ENCODE data around the gene ASB6. TPM values are rescaled to one million over a fixed set of nuclear protein-coding genes. Genes with fewer than 3 reads are reported as not detected.
A peak's percentile ranks its signal among the peaks of the same experiment; 100 is the strongest.
"Not testable (repeated sequence)": the region's sequence is repeated elsewhere in the genome, so short reads cannot be mapped to it uniquely, and the experiment has no call there.

The ASB6 gene
- total and polyA plus RNA-seq, 2 experiments from 2014 or later = 8.8 to 19.8 TPM

- not testable (repeated sequence) for ATAC-seq; H3K36me3 Mint-ChIP-seq (ENCODE audit: low read depth); H3K4me2 ChIP-seq; H3K79me2 ChIP-seq (replicated peaks; ENCODE audit: insufficient read depth); H3K9me2 ChIP-seq (ENCODE audit: insufficient read depth); H3K4me3 ChIP-seq; H3K27ac ChIP-seq (ENCODE audit: low read depth); H3K27ac Mint-ChIP-seq; H3F3A ChIP-seq (replicated peaks; ENCODE audit: low read depth); H3K36me3 ChIP-seq (ENCODE audit: insufficient read depth); H2AFZ ChIP-seq; DNase-seq (ENCODE audit: low spot score); H3K4me3 Mint-ChIP-seq; H3K9me3 Mint-ChIP-seq; H4K20me1 ChIP-seq (replicated peaks; ENCODE audit: insufficient read depth)
- peaks cover 50% of the 10 kb centered on the region for H3K27me3 Mint-ChIP-seq (ENCODE audit: insufficient read depth, low read depth, poor library complexity)
- H3K4me1 Mint-ChIP-seq = peaks cover 40% of the 10 kb centered on the region
- Histone ChIP-seq H3K27me3 (ENCODE audit: insufficient read depth) (peaks cover 46% of the 10 kb centered on the region), H3K4me1 (ENCODE audit: insufficient read depth) (peaks cover 16% of the 10 kb centered on the region)
Observed at GRCh38 chr9:129592790-129593189, 49.2 kb downstream of the ASB6 start.

DNA sequence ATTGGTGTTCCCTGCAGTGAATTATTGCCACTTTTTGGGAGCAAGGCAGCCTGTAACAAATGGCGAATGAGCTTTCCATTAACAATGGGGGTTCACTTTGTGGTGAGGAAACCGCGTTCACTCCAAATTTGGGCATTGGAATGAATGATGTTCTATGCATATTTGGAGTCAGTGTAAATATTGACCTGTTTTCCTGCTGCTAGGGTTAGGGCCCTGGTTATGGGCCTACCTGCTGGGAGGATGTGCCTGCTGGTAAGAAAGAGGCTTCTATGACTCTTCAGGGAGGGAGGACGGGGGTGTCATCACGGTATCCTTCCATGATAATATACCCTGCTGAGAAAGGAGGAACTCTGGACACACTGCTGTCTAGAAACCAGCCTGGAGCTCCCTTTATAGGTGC lies 50.0 kb downstream of the ASB6 start:
- H3K27me3 ChIP-seq (ENCODE audit: insufficient read depth) = peaks cover 41% of the 10 kb centered on the region
- no peaks in the 10 kb centered on the region for H3K9me2 ChIP-seq (ENCODE audit: insufficient read depth)
- no peak overlapping the region for H2AFZ ChIP-seq
- peak; percentile 5; the same call in 2 of the 3 replicates for ATAC-seq
- DNase-seq (ENCODE audit: low spot score) = no peak
- Mint-ChIP-seq H3K4me1 (peaks cover 48% of the 10 kb centered on the region), H3K27me3 (ENCODE audit: insufficient read depth, low read depth, poor library complexity) (peaks cover 52% of the 10 kb centered on the region), H3K36me3 (ENCODE audit: low read depth) (no peaks in the 10 kb centered on the region), H3K9me3 (no peaks in the 10 kb centered on the region), H3K27ac (no peak overlapping the region), H3K4me3 (no peak overlapping the region; the same call in 2 of the 3 replicates)
- no peaks in the 10 kb centered on the region for H3F3A ChIP-seq (replicated peaks; ENCODE audit: low read depth)
- H3K4me1 ChIP-seq (ENCODE audit: insufficient read depth) = peaks cover 17% of the 10 kb centered on the region
- no peak overlapping the region for H3K27ac ChIP-seq (ENCODE audit: low read depth)
- no peak for TF ChIP-seq NANOG (IDR thresholded peaks at IDR 0.05; ENCODE audit: borderline replicate concordance)
- TF ChIP-seq REST (IDR thresholded peaks at IDR 0.05; ENCODE audit: unreplicated experiment) = no peak
- H3K36me3 ChIP-seq (ENCODE audit: insufficient read depth) = no peaks in the 10 kb centered on the region
- no peaks in the 10 kb centered on the region for H4K20me1 ChIP-seq (replicated peaks; ENCODE audit: insufficient read depth)
- peak overlapping the region; percentile 52; the same call in 1 of the 2 replicates for H3K4me2 ChIP-seq
- no peaks in the 10 kb centered on the region for H3K79me2 ChIP-seq (replicated peaks; ENCODE audit: insufficient read depth)
- H3K4me3 ChIP-seq = no peak overlapping the region

DNA sequence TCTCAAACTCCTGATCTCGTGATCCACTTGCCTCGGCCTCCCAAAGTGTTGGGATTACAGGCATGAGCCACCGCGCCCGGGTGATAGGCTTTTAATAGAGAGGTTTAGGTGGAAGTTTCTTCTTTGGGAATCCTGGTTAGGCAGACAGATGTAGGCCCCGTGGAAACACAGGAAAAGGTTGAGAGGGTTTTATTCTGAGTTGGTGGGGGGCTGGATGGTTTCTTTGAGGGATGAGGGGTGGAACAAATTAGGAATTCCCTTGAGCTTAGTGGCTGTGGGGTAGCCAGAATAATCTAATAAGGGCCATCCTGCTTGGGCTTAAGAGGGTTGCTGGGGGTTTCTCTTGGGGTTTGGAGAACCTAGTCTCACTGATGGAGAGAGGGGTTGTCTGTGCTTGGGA lies 51.5 kb downstream of the ASB6 start:
- peaks cover 44% of the 10 kb centered on the region for H3K27me3 Mint-ChIP-seq (ENCODE audit: insufficient read depth, low read depth, poor library complexity)
- peaks cover 43% of the 10 kb centered on the region for H3K4me1 Mint-ChIP-seq
- no peak overlapping the region for H3K4me2 ChIP-seq
- H3K27me3 ChIP-seq (ENCODE audit: insufficient read depth) = peaks cover 31% of the 10 kb centered on the region
- H3K4me3 ChIP-seq = no peak overlapping the region
- H3K9me2 ChIP-seq (ENCODE audit: insufficient read depth) = no peaks in the 10 kb centered on the region
- H3K9me3 Mint-ChIP-seq = no peaks in the 10 kb centered on the region
- no peaks in the 10 kb centered on the region for H3K36me3 Mint-ChIP-seq (ENCODE audit: low read depth)
- no peaks in the 10 kb centered on the region for H3K79me2 ChIP-seq (replicated peaks; ENCODE audit: insufficient read depth)
- no peak overlapping the region for H2AFZ ChIP-seq
- no peak overlapping the region for H3K27ac Mint-ChIP-seq
- H3K4me3 Mint-ChIP-seq = no peak overlapping the region; the same call in 2 of the 3 replicates
- no peaks in the 10 kb centered on the region for H3F3A ChIP-seq (replicated peaks; ENCODE audit: low read depth)
- no peak for ATAC-seq
- no peak for DNase-seq (ENCODE audit: low spot score)
- H3K27ac ChIP-seq (ENCODE audit: low read depth) = no peak overlapping the region
- H3K4me1 ChIP-seq (ENCODE audit: insufficient read depth) = peaks cover 9% of the 10 kb centered on the region
- H3K36me3 ChIP-seq (ENCODE audit: insufficient read depth) = no peaks in the 10 kb centered on the region
- no peaks in the 10 kb centered on the region for H4K20me1 ChIP-seq (replicated peaks; ENCODE audit: insufficient read depth)
- TF ChIP-seq EZH2phosphoT487 (IDR thresholded peaks at IDR 0.05; ENCODE audit: unreplicated experiment) = no peak
- TF ChIP-seq POLR2AphosphoS5 (IDR thresholded peaks at IDR 0.05; ENCODE audit: low read depth) = no peak
- TF ChIP-seq EZH2 (IDR thresholded peaks at IDR 0.05; ENCODE audit: low read depth, unreplicated experiment) = no peak
- no peak for TF ChIP-seq REST (IDR thresholded peaks at IDR 0.05; ENCODE audit: unreplicated experiment)
- no peak for TF ChIP-seq JUNB (IDR thresholded peaks at IDR 0.05; ENCODE audit: unreplicated experiment)
- TF ChIP-seq NANOG (IDR thresholded peaks at IDR 0.05; ENCODE audit: borderline replicate concordance) = no peak
- no peak for TF ChIP-seq CREB1 (CRISPR knock-in tag; IDR thresholded peaks at IDR 0.05; ENCODE audit: low read depth)
- no peak for TF ChIP-seq ETS1 (IDR thresholded peaks at IDR 0.05)
- TF ChIP-seq, protein P1, sequence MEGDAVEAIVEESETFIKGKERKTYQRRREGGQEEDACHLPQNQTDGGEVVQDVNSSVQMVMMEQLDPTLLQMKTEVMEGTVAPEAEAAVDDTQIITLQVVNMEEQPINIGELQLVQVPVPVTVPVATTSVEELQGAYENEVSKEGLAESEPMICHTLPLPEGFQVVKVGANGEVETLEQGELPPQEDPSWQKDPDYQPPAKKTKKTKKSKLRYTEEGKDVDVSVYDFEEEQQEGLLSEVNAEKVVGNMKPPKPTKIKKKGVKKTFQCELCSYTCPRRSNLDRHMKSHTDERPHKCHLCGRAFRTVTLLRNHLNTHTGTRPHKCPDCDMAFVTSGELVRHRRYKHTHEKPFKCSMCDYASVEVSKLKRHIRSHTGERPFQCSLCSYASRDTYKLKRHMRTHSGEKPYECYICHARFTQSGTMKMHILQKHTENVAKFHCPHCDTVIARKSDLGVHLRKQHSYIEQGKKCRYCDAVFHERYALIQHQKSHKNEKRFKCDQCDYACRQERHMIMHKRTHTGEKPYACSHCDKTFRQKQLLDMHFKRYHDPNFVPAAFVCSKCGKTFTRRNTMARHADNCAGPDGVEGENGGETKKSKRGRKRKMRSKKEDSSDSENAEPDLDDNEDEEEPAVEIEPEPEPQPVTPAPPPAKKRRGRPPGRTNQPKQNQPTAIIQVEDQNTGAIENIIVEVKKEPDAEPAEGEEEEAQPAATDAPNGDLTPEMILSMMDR (conservative IDR thresholded peaks at IDR 0.05; ENCODE audit: low read depth in 2 of 2) = no peak
- no peak for TF ChIP-seq ZNF114 (CRISPR knock-in tag; IDR thresholded peaks at IDR 0.05)
